Measurements from ENCODE around the gene FBL.
A peak's percentile ranks its signal among the peaks of the same experiment; 100 is the strongest.

Gene FBL

GRCh38 chr19:39867133-39867532 lies 21.0 kb upstream of the FBL start:
- no peak for DNase-seq
- H3K4me1 Mint-ChIP-seq (ENCODE audit: low read depth), result no peaks in the 10 kb centered on the region
- H3K9me3 Mint-ChIP-seq, result no peaks in the 10 kb centered on the region
- H3K36me3 Mint-ChIP-seq (ENCODE audit: low read depth), result peaks cover 10% of the 10 kb centered on the region
- H3K4me3 Mint-ChIP-seq, result no peak overlapping the region
- no peaks in the 10 kb centered on the region for H3K27me3 Mint-ChIP-seq
- no peak overlapping the region for H3K27ac Mint-ChIP-seq

- no peaks in the 10 kb centered on the region for H3K4me1 Mint-ChIP-seq (ENCODE audit: low read depth)
- H3K9me3 Mint-ChIP-seq, result no peaks in the 10 kb centered on the region
- no peaks in the 10 kb centered on the region for H3K27me3 Mint-ChIP-seq
- no peak overlapping the region for H3K27ac Mint-ChIP-seq
- H3K4me3 Mint-ChIP-seq, result no peak overlapping the region
- H3K36me3 Mint-ChIP-seq (ENCODE audit: low read depth), result peaks cover 10% of the 10 kb centered on the region
- no peak for DNase-seq
Observed at GRCh38 chr19:39865953-39866352, 19.8 kb upstream of the FBL start.

GRCh38 chr19:39865186-39865585 lies 19.0 kb upstream of the FBL start:
- Mint-ChIP-seq H3K9me3 (no peaks in the 10 kb centered on the region), H3K27me3 (no peaks in the 10 kb centered on the region), H3K4me1 (ENCODE audit: low read depth) (no peaks in the 10 kb centered on the region), H3K27ac (no peak overlapping the region), H3K36me3 (ENCODE audit: low read depth) (peaks cover 10% of the 10 kb centered on the region), H3K4me3 (no peak overlapping the region)
- DNase-seq, result no peak

- DNase-seq, result no peak
- Mint-ChIP-seq H3K4me1 (ENCODE audit: low read depth) (no peaks in the 10 kb centered on the region), H3K36me3 (ENCODE audit: low read depth) (peaks cover 10% of the 10 kb centered on the region), H3K27ac (no peak overlapping the region), H3K4me3 (no peak overlapping the region), H3K9me3 (no peaks in the 10 kb centered on the region), H3K27me3 (no peaks in the 10 kb centered on the region)
Observed at GRCh38 chr19:39864118-39864517, 17.9 kb upstream of the FBL start.

GRCh38 chr19:39858541-39858940 lies 12.4 kb upstream of the FBL start:
- Mint-ChIP-seq H3K36me3 (ENCODE audit: low read depth) (peaks cover 1% of the 10 kb centered on the region), H3K9me3 (no peaks in the 10 kb centered on the region), H3K4me3 (no peak overlapping the region), H3K4me1 (ENCODE audit: low read depth) (no peaks in the 10 kb centered on the region), H3K27me3 (no peaks in the 10 kb centered on the region), H3K27ac (no peak overlapping the region)
- DNase-seq, result no peak

- H3K36me3 Mint-ChIP-seq (ENCODE audit: low read depth), result no peaks in the 10 kb centered on the region
- H3K4me1 Mint-ChIP-seq (ENCODE audit: low read depth), result no peaks in the 10 kb centered on the region
- H3K27me3 Mint-ChIP-seq, result no peaks in the 10 kb centered on the region
- DNase-seq, result no peak
- H3K27ac Mint-ChIP-seq, result no peak overlapping the region
- H3K9me3 Mint-ChIP-seq, result no peaks in the 10 kb centered on the region
- no peak overlapping the region for H3K4me3 Mint-ChIP-seq
Observed at GRCh38 chr19:39852882-39853281, 6.7 kb upstream of the FBL start.

- DNase-seq, result no peak
- H3K27ac Mint-ChIP-seq, result no peak overlapping the region
- no peak overlapping the region for H3K4me3 Mint-ChIP-seq
- H3K9me3 Mint-ChIP-seq, result no peaks in the 10 kb centered on the region
- H3K36me3 Mint-ChIP-seq (ENCODE audit: low read depth), result peaks cover 3% of the 10 kb centered on the region
- no peaks in the 10 kb centered on the region for H3K27me3 Mint-ChIP-seq
- H3K4me1 Mint-ChIP-seq (ENCODE audit: low read depth), result peaks cover 9% of the 10 kb centered on the region
Observed at GRCh38 chr19:39850892-39851291, 4.7 kb upstream of the FBL start.

GRCh38 chr19:39848392-39848791 lies 2.2 kb upstream of the FBL start:
- Mint-ChIP-seq H3K27me3 (no peaks in the 10 kb centered on the region), H3K9me3 (no peaks in the 10 kb centered on the region), H3K4me1 (ENCODE audit: low read depth) (peaks cover 25% of the 10 kb centered on the region), H3K4me3 (no peak overlapping the region), H3K27ac (no peak overlapping the region), H3K36me3 (ENCODE audit: low read depth) (peaks cover 25% of the 10 kb centered on the region)
- no peak for DNase-seq

GRCh38 chr19:39847525-39847924 lies 1.3 kb upstream of the FBL start:
- H3K4me3 Mint-ChIP-seq, result no peak overlapping the region
- H3K27me3 Mint-ChIP-seq, result no peaks in the 10 kb centered on the region
- H3K4me1 Mint-ChIP-seq (ENCODE audit: low read depth), result peaks cover 33% of the 10 kb centered on the region
- H3K36me3 Mint-ChIP-seq (ENCODE audit: low read depth), result peaks cover 33% of the 10 kb centered on the region
- H3K9me3 Mint-ChIP-seq, result no peaks in the 10 kb centered on the region
- DNase-seq, result no peak
- H3K27ac Mint-ChIP-seq, result no peak overlapping the region

GRCh38 chr19:39846678-39847486 lies 703 bp upstream of the FBL start:
- Mint-ChIP-seq H3K4me3 (peak overlapping the region; percentile 97), H3K4me1 (ENCODE audit: low read depth) (peaks cover 37% of the 10 kb centered on the region), H3K27ac (peak overlapping the region; percentile 98), H3K36me3 (ENCODE audit: low read depth) (peaks cover 39% of the 10 kb centered on the region), H3K27me3 (no peaks in the 10 kb centered on the region), H3K9me3 (no peaks in the 10 kb centered on the region)
- no peak for DNase-seq

- Mint-ChIP-seq H3K4me1 (ENCODE audit: low read depth) (peaks cover 47% of the 10 kb centered on the region), H3K27ac (peak overlapping the region; percentile 98), H3K27me3 (no peaks in the 10 kb centered on the region), H3K4me3 (peak overlapping the region; percentile 97), H3K9me3 (no peaks in the 10 kb centered on the region), H3K36me3 (ENCODE audit: low read depth) (peaks cover 51% of the 10 kb centered on the region)
- no peak for DNase-seq
Observed at GRCh38 chr19:39845584-39845932, 621 bp downstream of the FBL start.

- Mint-ChIP-seq H3K27ac (peak overlapping the region; percentile 98), H3K4me1 (ENCODE audit: low read depth) (peaks cover 47% of the 10 kb centered on the region), H3K9me3 (no peaks in the 10 kb centered on the region), H3K36me3 (ENCODE audit: low read depth) (peaks cover 54% of the 10 kb centered on the region), H3K27me3 (no peaks in the 10 kb centered on the region), H3K4me3 (peak overlapping the region; percentile 97)
- DNase-seq, result no peak
Observed at GRCh38 chr19:39845172-39845571, 1.0 kb downstream of the FBL start.

GRCh38 chr19:39843919-39844793 lies 2.0 kb downstream of the FBL start:
- H3K27ac Mint-ChIP-seq, result peak overlapping the region; percentile 98
- peaks cover 65% of the 10 kb centered on the region for H3K36me3 Mint-ChIP-seq (ENCODE audit: low read depth)
- H3K4me3 Mint-ChIP-seq, result peak overlapping the region; percentile 97
- no peak for DNase-seq
- H3K27me3 Mint-ChIP-seq, result no peaks in the 10 kb centered on the region
- H3K4me1 Mint-ChIP-seq (ENCODE audit: low read depth), result peaks cover 47% of the 10 kb centered on the region
- H3K9me3 Mint-ChIP-seq, result no peaks in the 10 kb centered on the region

- H3K9me3 Mint-ChIP-seq, result no peaks in the 10 kb centered on the region
- H3K4me1 Mint-ChIP-seq (ENCODE audit: low read depth), result peaks cover 48% of the 10 kb centered on the region
- H3K4me3 Mint-ChIP-seq, result peak overlapping the region; percentile 97
- peak overlapping the region; percentile 72 for H3K27ac Mint-ChIP-seq
- H3K27me3 Mint-ChIP-seq, result no peaks in the 10 kb centered on the region
- DNase-seq, result no peak
- peaks cover 78% of the 10 kb centered on the region for H3K36me3 Mint-ChIP-seq (ENCODE audit: low read depth)
Observed at GRCh38 chr19:39842693-39843435, 3.3 kb downstream of the FBL start.
